ENCODE results near the gene CNDP2. TPM values are rescaled to one million over a fixed set of nuclear protein-coding genes. Genes with fewer than 3 reads are reported as not detected.

The CNDP2 gene
- total and polyA plus RNA-seq, 2 donors (not counting 1 experiment from before 2014, with no cell fraction given) = 121 to 182 TPM

- intact Hi-C loops (cut with micrococcal nuclease) = no loop called here
- WGBS (ENCODE audit: insufficient coverage) = 90% methylated on average over 29 of the region's 29 CpGs
- DNase-seq (no peak), ATAC-seq (ENCODE audit: low read depth) (no peak)
- Mint-ChIP-seq H3K4me3 (no peak overlapping the region), H3K27me3 (no peaks in the 10 kb centered on the region), H3K27ac (no peak overlapping the region), H3K9me3 (ENCODE audit: insufficient read depth) (no peaks in the 10 kb centered on the region), H3K4me1 (peaks cover 6% of the 10 kb centered on the region)
- peaks cover 76% of the 10 kb centered on the region for H3K79me2 ChIP-seq (ENCODE audit: control insufficient read depth, insufficient read depth, low read length)
- no peak overlapping the region for H2AFZ ChIP-seq (ENCODE audit: insufficient read depth, low read depth, low read length, poor library complexity, severe bottlenecking)
- H3K9ac ChIP-seq (ENCODE audit: low read length) = no peak overlapping the region
- H3K27ac ChIP-seq (ENCODE audit: low read length in 2 of 2) = no peak overlapping the region
- H3K9me3 ChIP-seq (ENCODE audit: control extremely low read depth in 1 of 3, control insufficient read depth in 2 of 3, insufficient read depth in 1 of 3, low read length in 2 of 3) = no peaks in the 10 kb centered on the region
- peaks cover 7 to 95% of the 10 kb centered on the region in 2 experiments for H3K36me3 ChIP-seq (replicated peaks in 1 of 2; ENCODE audit: control extremely low read depth in 1 of 2, control insufficient read depth in 1 of 2, extremely low read depth in 1 of 2, insufficient read depth in 2 of 2, low read length in 1 of 2)
- H4K20me1 ChIP-seq (ENCODE audit: control insufficient read depth, insufficient read depth, low read length, poor library complexity, severe bottlenecking) = peaks cover 84% of the 10 kb centered on the region
- no peak overlapping the region for H3K4me2 ChIP-seq (replicated peaks; ENCODE audit: low read depth, low read length, poor library complexity, severe bottlenecking)
- TF ChIP-seq CTCF (IDR thresholded peaks at IDR 0.05) = no peak
- TF ChIP-seq EZH2 (IDR thresholded peaks at IDR 0.05; ENCODE audit: borderline replicate concordance, insufficient read depth, low read depth, low read length, poor library complexity, severe bottlenecking) = no peak
- ChIA-PET CTCF (no interaction called here), POLR2A (no interaction called here)
- H3K4me1 ChIP-seq (ENCODE audit: control insufficient read depth in 2 of 2, insufficient read depth in 2 of 2, low read length in 2 of 2) = no peaks in the 10 kb centered on the region
- no peaks in the 10 kb centered on the region for H3K27me3 ChIP-seq (replicated peaks in 1 of 4; ENCODE audit: control extremely low read depth in 1 of 4, control insufficient read depth in 3 of 4, insufficient read depth in 4 of 4, low read length in 3 of 4)
- H3K4me3 ChIP-seq (ENCODE audit: control extremely low read depth in 1 of 5, extremely low read depth in 1 of 5, insufficient read depth in 1 of 5, low read depth in 2 of 5, low read length in 4 of 5) = no peak overlapping the region
These were observed 13.9 kb downstream of the CNDP2 start for GRCh38 chr18:74509856-74510769.

GRCh38 chr18:74510770-74511095, 14.6 kb downstream of the CNDP2 start:
- POLR2A ChIA-PET = no interaction called here
- CTCF ChIA-PET = no interaction called here
- no peak overlapping the region for H3K4me3 Mint-ChIP-seq

More at GRCh38 chr18:74510770-74511095, 14.6 kb downstream of the CNDP2 start:
- intact Hi-C loops (cut with micrococcal nuclease) = no loop called here
- Histone ChIP-seq H2AFZ (ENCODE audit: insufficient read depth, low read depth, low read length, poor library complexity, severe bottlenecking) (no peak overlapping the region), H3K4me2 (replicated peaks; ENCODE audit: low read depth, low read length, poor library complexity, severe bottlenecking) (no peak overlapping the region), H3K36me3 (replicated peaks in 1 of 2; ENCODE audit: control extremely low read depth in 1 of 2, control insufficient read depth in 1 of 2, extremely low read depth in 1 of 2, insufficient read depth in 2 of 2, low read length in 1 of 2) (peaks cover 7 to 96% of the 10 kb centered on the region in 2 experiments), H3K27me3 (replicated peaks in 1 of 4; ENCODE audit: control extremely low read depth in 1 of 4, control insufficient read depth in 3 of 4, insufficient read depth in 4 of 4, low read length in 3 of 4) (no peaks in the 10 kb centered on the region), H3K4me1 (ENCODE audit: control insufficient read depth in 2 of 2, insufficient read depth in 2 of 2, low read length in 2 of 2) (no peaks in the 10 kb centered on the region), H3K79me2 (ENCODE audit: control insufficient read depth, insufficient read depth, low read length) (peaks cover 74% of the 10 kb centered on the region), H3K27ac (ENCODE audit: low read length in 2 of 2) (no peak overlapping the region), H3K9me3 (ENCODE audit: control extremely low read depth in 1 of 3, control insufficient read depth in 2 of 3, insufficient read depth in 1 of 3, low read length in 2 of 3) (no peaks in the 10 kb centered on the region), H3K4me3 (ENCODE audit: control extremely low read depth in 1 of 5, extremely low read depth in 1 of 5, insufficient read depth in 1 of 5, low read depth in 2 of 5, low read length in 4 of 5) (no peak overlapping the region), H3K9ac (ENCODE audit: low read length) (no peak overlapping the region), H4K20me1 (ENCODE audit: control insufficient read depth, insufficient read depth, low read length, poor library complexity, severe bottlenecking) (peaks cover 84% of the 10 kb centered on the region)
- H3K27ac Mint-ChIP-seq = no peak overlapping the region
- peaks cover 6% of the 10 kb centered on the region for H3K4me1 Mint-ChIP-seq
- ATAC-seq (ENCODE audit: low read depth) (no peak), DNase-seq (no peak)
- TF ChIP-seq EZH2 (IDR thresholded peaks at IDR 0.05; ENCODE audit: borderline replicate concordance, insufficient read depth, low read depth, low read length, poor library complexity, severe bottlenecking) (no peak), CTCF (IDR thresholded peaks at IDR 0.05) (no peak)
- WGBS (ENCODE audit: insufficient coverage) = 97% methylated on average over 12 of the region's 12 CpGs
- H3K9me3 Mint-ChIP-seq (ENCODE audit: insufficient read depth) = no peaks in the 10 kb centered on the region
- no peaks in the 10 kb centered on the region for H3K27me3 Mint-ChIP-seq

Measured in B cell (primary cell).